Measurements from ENCODE around the gene SLC2A13.

GRCh38 chr12:40056373-40056772 lies 49.5 kb downstream of the SLC2A13 start:
- TF ChIP-seq TAF1 (IDR thresholded peaks at IDR 0.05; ENCODE audit: low read depth), result no peak
- TF ChIP-seq RAD21 (IDR thresholded peaks at IDR 0.05; ENCODE audit: low read depth), result no peak
- no peak for TF ChIP-seq MAX (IDR thresholded peaks at IDR 0.05)
- TF ChIP-seq, protein P1, sequence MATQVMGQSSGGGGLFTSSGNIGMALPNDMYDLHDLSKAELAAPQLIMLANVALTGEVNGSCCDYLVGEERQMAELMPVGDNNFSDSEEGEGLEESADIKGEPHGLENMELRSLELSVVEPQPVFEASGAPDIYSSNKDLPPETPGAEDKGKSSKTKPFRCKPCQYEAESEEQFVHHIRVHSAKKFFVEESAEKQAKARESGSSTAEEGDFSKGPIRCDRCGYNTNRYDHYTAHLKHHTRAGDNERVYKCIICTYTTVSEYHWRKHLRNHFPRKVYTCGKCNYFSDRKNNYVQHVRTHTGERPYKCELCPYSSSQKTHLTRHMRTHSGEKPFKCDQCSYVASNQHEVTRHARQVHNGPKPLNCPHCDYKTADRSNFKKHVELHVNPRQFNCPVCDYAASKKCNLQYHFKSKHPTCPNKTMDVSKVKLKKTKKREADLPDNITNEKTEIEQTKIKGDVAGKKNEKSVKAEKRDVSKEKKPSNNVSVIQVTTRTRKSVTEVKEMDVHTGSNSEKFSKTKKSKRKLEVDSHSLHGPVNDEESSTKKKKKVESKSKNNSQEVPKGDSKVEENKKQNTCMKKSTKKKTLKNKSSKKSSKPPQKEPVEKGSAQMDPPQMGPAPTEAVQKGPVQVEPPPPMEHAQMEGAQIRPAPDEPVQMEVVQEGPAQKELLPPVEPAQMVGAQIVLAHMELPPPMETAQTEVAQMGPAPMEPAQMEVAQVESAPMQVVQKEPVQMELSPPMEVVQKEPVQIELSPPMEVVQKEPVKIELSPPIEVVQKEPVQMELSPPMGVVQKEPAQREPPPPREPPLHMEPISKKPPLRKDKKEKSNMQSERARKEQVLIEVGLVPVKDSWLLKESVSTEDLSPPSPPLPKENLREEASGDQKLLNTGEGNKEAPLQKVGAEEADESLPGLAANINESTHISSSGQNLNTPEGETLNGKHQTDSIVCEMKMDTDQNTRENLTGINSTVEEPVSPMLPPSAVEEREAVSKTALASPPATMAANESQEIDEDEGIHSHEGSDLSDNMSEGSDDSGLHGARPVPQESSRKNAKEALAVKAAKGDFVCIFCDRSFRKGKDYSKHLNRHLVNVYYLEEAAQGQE (IDR thresholded peaks at IDR 0.05; ENCODE audit: low read depth), result no peak
- no peak for TF ChIP-seq YY1 (IDR thresholded peaks at IDR 0.05; ENCODE audit: low read depth)
- no peak for TF ChIP-seq EGR1 (IDR thresholded peaks at IDR 0.05)
- TF ChIP-seq CEBPB (IDR thresholded peaks at IDR 0.05), result no peak
